Measurements from ENCODE around the gene COL5A1. TPM values are rescaled to one million over a fixed set of nuclear protein-coding genes. Genes with fewer than 3 reads are reported as not detected.

Gene COL5A1
- total and polyA plus RNA-seq, 2 experiments from 2014 or later, result 2.5 to 13.1 TPM

DNA sequence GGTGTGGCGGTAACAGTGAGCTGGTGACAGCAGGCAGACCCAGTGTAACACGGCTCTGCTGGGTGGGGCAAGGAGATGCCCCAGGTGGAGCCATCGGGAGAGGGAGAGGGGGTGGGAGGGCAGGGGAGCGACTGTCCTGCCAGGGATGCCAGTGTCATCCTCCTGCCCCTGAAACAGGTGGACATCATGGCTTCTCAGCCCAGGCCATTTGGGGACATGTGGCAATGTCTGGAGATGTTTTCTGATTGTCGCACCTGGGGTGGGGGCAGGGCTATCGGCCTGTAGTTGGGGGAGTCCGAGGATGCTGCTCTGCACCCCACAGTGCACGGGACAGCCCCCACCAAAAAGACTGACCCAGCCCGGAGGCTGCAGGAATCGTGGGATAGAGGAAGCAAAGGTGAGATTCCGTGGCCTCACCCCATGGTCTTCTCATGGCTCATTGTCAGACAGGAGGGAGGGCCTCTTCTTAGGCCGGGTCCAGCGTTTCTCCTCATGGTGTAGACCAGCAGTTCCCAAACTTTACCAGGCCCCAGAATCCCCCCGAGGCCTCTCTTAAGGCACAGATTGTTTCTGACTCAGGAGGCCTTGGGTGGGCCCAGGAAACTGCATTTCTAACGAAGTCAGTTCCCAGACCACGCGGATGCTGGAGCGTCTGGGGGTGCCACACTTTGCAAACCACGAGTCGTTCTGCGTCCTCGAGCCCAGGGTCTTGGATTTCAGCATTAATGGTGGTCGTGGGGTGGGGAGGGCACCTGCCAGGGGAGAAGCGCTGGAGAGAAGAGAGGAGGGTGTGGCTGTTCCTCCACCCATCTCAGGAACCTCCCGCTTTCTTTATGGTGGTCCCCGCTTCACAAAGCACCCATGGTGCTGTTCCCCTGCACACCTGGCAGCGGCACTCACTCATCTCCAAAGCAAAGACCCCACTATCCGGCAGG is 11.0 kb downstream of the COL5A1 start:
- H3K27me3 ChIP-seq (ENCODE audit: insufficient read depth), result no peaks in the 10 kb centered on the region
- H3K27ac Mint-ChIP-seq, result no peak overlapping the region
- no peak for TF ChIP-seq ZNF114 (CRISPR knock-in tag; IDR thresholded peaks at IDR 0.05)
- no peak for TF ChIP-seq POLR2AphosphoS5 (IDR thresholded peaks at IDR 0.05; ENCODE audit: low read depth)
- no peak for TF ChIP-seq ZNF331 (CRISPR knock-in tag; IDR thresholded peaks at IDR 0.05; ENCODE audit: low read depth)
- no peak for TF ChIP-seq STAT1 (IDR thresholded peaks at IDR 0.05; ENCODE audit: unreplicated experiment)
- TF ChIP-seq JUNB (IDR thresholded peaks at IDR 0.05; ENCODE audit: unreplicated experiment), result no peak
- TF ChIP-seq NANOG (IDR thresholded peaks at IDR 0.05; ENCODE audit: borderline replicate concordance), result no peak
- TF ChIP-seq, protein P1, sequence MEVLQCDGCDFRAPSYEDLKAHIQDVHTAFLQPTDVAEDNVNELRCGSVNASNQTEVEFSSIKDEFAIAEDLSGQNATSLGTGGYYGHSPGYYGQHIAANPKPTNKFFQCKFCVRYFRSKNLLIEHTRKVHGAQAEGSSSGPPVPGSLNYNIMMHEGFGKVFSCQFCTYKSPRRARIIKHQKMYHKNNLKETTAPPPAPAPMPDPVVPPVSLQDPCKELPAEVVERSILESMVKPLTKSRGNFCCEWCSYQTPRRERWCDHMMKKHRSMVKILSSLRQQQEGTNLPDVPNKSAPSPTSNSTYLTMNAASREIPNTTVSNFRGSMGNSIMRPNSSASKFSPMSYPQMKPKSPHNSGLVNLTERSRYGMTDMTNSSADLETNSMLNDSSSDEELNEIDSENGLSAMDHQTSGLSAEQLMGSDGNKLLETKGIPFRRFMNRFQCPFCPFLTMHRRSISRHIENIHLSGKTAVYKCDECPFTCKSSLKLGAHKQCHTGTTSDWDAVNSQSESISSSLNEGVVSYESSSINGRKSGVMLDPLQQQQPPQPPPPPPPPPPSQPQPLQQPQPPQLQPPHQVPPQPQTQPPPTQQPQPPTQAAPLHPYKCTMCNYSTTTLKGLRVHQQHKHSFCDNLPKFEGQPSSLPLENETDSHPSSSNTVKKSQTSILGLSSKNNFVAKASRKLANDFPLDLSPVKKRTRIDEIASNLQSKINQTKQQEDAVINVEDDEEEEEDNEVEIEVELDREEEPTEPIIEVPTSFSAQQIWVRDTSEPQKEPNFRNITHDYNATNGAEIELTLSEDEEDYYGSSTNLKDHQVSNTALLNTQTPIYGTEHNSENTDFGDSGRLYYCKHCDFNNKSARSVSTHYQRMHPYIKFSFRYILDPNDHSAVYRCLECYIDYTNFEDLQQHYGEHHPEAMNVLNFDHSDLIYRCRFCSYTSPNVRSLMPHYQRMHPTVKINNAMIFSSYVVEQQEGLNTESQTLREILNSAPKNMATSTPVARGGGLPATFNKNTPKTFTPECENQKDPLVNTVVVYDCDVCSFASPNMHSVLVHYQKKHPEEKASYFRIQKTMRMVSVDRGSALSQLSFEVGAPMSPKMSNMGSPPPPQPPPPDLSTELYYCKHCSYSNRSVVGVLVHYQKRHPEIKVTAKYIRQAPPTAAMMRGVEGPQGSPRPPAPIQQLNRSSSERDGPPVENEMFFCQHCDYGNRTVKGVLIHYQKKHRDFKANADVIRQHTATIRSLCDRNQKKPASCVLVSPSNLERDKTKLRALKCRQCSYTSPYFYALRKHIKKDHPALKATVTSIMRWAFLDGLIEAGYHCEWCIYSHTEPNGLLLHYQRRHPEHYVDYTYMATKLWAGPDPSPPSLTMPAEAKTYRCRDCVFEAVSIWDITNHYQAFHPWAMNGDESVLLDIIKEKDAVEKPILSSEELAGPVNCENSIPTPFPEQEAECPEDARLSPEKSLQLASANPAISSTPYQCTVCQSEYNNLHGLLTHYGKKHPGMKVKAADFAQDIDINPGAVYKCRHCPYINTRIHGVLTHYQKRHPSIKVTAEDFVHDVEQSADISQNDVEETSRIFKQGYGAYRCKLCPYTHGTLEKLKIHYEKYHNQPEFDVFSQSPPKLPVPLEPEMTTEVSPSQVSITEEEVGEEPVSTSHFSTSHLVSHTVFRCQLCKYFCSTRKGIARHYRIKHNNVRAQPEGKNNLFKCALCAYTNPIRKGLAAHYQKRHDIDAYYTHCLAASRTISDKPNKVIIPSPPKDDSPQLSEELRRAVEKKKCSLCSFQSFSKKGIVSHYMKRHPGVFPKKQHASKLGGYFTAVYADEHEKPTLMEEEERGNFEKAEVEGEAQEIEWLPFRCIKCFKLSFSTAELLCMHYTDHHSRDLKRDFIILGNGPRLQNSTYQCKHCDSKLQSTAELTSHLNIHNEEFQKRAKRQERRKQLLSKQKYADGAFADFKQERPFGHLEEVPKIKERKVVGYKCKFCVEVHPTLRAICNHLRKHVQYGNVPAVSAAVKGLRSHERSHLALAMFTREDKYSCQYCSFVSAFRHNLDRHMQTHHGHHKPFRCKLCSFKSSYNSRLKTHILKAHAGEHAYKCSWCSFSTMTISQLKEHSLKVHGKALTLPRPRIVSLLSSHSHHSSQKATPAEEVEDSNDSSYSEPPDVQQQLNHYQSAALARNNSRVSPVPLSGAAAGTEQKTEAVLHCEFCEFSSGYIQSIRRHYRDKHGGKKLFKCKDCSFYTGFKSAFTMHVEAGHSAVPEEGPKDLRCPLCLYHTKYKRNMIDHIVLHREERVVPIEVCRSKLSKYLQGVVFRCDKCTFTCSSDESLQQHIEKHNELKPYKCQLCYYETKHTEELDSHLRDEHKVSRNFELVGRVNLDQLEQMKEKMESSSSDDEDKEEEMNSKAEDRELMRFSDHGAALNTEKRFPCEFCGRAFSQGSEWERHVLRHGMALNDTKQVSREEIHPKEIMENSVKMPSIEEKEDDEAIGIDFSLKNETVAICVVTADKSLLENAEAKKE (CRISPR knock-in tag; IDR thresholded peaks at IDR 0.05), result no peak
- TF ChIP-seq, protein P2, sequence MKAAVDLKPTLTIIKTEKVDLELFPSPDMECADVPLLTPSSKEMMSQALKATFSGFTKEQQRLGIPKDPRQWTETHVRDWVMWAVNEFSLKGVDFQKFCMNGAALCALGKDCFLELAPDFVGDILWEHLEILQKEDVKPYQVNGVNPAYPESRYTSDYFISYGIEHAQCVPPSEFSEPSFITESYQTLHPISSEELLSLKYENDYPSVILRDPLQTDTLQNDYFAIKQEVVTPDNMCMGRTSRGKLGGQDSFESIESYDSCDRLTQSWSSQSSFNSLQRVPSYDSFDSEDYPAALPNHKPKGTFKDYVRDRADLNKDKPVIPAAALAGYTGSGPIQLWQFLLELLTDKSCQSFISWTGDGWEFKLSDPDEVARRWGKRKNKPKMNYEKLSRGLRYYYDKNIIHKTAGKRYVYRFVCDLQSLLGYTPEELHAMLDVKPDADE (IDR thresholded peaks at IDR 0.05), result no peak
- H3K4me2 ChIP-seq, result no peak overlapping the region
- H3K27ac ChIP-seq (ENCODE audit: low read depth), result no peak overlapping the region
- no peaks in the 10 kb centered on the region for H3K36me3 ChIP-seq (ENCODE audit: insufficient read depth)
- peaks cover 5% of the 10 kb centered on the region for H3K27me3 Mint-ChIP-seq (ENCODE audit: insufficient read depth, low read depth, poor library complexity)
- no peak overlapping the region for H3K4me3 ChIP-seq
- no peaks in the 10 kb centered on the region for H3K36me3 Mint-ChIP-seq (ENCODE audit: low read depth)
- H3K9me3 Mint-ChIP-seq, result no peaks in the 10 kb centered on the region
- H3K4me1 ChIP-seq (ENCODE audit: insufficient read depth), result no peaks in the 10 kb centered on the region
- ATAC-seq (no peak), DNase-seq (ENCODE audit: low spot score) (no peak)
- peaks cover 4% of the 10 kb centered on the region; the same call in 2 of the 3 replicates for H3K4me1 Mint-ChIP-seq
- H2AFZ ChIP-seq, result no peak overlapping the region
- no peaks in the 10 kb centered on the region for H3F3A ChIP-seq (replicated peaks; ENCODE audit: low read depth)
- no peaks in the 10 kb centered on the region for H4K20me1 ChIP-seq (replicated peaks; ENCODE audit: insufficient read depth)
- H3K9me2 ChIP-seq (ENCODE audit: insufficient read depth), result no peaks in the 10 kb centered on the region
- no peaks in the 10 kb centered on the region for H3K79me2 ChIP-seq (replicated peaks; ENCODE audit: insufficient read depth)
- H3K4me3 Mint-ChIP-seq, result no peak overlapping the region

Measured in GM23338 (cell line).